Measurements from ENCODE around the gene TRAF3. TPM values are rescaled to one million over a fixed set of nuclear protein-coding genes. Genes with fewer than 3 reads are reported as not detected.

Gene TRAF3
- total RNA-seq, 2 experiments from 2014 or later: 74.4 to 76.8 TPM

- intact Hi-C loops (cut with micrococcal nuclease): loop anchor here (1.0 to 5.0 kb wide), 10 partner anchors 32 to 1978 kb away; partner anchors contain the start of genes RCOR1 and SIVA1
- Mint-ChIP-seq H3K4me3 (peak overlapping the region; percentile 41), H3K27ac (peak overlapping the region; percentile 86), H3K27me3 (ENCODE audit: low read depth) (no peaks in the 10 kb centered on the region), H3K4me1 (ENCODE audit: low read depth) (peaks cover 31% of the 10 kb centered on the region), H3K36me3 (ENCODE audit: low read depth) (peaks cover 13% of the 10 kb centered on the region), H3K9me3 (no peaks in the 10 kb centered on the region)
- DNase-seq: peak; percentile 81
- CTCF ChIA-PET: interaction anchor here (0.5 to 1.8 kb wide), 11 partner anchors 8 to 276 kb away, joined by 3 to 7 read pairs (median 4); no protein-coding TSS in a partner anchor
These were observed 2.7 kb upstream of the TRAF3 start for GRCh38 chr14:102774391-102775153.

DNA sequence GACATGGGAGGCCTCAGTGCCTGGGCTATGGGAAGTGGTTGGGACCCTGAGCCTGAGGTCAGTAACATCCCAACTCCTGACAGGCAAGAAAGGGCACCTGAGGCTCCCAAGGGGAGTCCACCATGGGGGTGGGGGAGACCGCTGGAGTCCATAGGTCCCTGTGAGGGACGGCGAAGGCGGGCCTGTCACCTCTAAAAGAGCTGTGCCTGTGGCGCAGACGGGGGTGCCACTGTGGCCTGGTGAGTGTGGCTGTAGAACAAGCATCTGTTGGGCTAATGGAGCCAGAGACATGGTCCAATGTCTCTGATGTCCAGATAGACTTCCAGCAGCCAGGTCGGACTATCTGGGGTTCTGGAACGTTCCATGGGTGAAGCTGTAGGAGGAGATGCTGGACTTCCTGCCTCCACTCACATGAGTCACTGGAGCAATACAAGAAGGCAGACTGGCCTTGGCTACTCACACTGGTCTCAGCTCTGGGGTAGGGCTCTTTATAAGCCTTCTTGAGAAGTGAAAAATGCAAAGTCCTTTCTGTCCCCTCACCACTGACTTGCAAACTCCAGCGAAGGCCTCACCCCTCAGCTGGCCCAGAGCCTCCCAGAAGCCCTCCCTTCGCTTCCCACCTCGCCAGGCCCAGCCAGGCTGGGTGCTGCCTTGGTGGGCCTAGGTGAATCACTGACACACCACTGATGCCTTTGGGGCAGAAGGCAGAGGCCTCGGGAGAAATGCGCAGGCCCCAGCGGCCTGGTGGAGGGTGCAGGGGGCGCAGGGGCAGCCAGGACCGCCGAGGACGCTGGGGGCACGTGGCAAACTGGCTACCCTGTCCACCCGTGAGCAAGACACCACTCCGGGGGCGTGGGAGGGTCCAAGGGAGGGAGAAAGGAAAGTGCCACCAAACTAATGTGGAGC is 1.1 kb upstream of the TRAF3 start:
- no peaks in the 10 kb centered on the region for H3K9me3 Mint-ChIP-seq
- intact Hi-C loops (cut with micrococcal nuclease): loop anchor here (1.0 to 5.0 kb wide), 9 partner anchors 31 to 1976 kb away; partner anchors contain the start of genes RCOR1 and SIVA1
- H3K4me3 Mint-ChIP-seq: peak overlapping the region; percentile 78
- H3K36me3 Mint-ChIP-seq (ENCODE audit: low read depth): peaks cover 25% of the 10 kb centered on the region
- CTCF ChIA-PET: interaction anchor here (1.5 to 1.8 kb wide), 3 partner anchors 10 to 181 kb away, joined by 4 to 7 read pairs (median 5); no protein-coding TSS in a partner anchor
- DNase-seq: no peak
- peak overlapping the region; percentile 92 for H3K27ac Mint-ChIP-seq
- no peaks in the 10 kb centered on the region for H3K27me3 Mint-ChIP-seq (ENCODE audit: low read depth)
- peaks cover 44% of the 10 kb centered on the region for H3K4me1 Mint-ChIP-seq (ENCODE audit: low read depth)

GRCh38 chr14:102777711-102778337 is 575 bp downstream of the TRAF3 start:
- H3K4me3 Mint-ChIP-seq: peak overlapping the region; percentile 80
- peaks cover 60% of the 10 kb centered on the region for H3K4me1 Mint-ChIP-seq (ENCODE audit: low read depth)
- H3K27me3 Mint-ChIP-seq (ENCODE audit: low read depth): no peaks in the 10 kb centered on the region
- intact Hi-C loops (cut with micrococcal nuclease): loop anchor here (1.0 to 5.0 kb wide), 5 partner anchors 29 to 1974 kb away; partner anchors contain the start of gene SIVA1
- H3K27ac Mint-ChIP-seq: peak overlapping the region; percentile 91
- DNase-seq: no peak
- CTCF ChIA-PET: no interaction called here
- H3K36me3 Mint-ChIP-seq (ENCODE audit: low read depth): peaks cover 32% of the 10 kb centered on the region
- no peaks in the 10 kb centered on the region for H3K9me3 Mint-ChIP-seq

DNA sequence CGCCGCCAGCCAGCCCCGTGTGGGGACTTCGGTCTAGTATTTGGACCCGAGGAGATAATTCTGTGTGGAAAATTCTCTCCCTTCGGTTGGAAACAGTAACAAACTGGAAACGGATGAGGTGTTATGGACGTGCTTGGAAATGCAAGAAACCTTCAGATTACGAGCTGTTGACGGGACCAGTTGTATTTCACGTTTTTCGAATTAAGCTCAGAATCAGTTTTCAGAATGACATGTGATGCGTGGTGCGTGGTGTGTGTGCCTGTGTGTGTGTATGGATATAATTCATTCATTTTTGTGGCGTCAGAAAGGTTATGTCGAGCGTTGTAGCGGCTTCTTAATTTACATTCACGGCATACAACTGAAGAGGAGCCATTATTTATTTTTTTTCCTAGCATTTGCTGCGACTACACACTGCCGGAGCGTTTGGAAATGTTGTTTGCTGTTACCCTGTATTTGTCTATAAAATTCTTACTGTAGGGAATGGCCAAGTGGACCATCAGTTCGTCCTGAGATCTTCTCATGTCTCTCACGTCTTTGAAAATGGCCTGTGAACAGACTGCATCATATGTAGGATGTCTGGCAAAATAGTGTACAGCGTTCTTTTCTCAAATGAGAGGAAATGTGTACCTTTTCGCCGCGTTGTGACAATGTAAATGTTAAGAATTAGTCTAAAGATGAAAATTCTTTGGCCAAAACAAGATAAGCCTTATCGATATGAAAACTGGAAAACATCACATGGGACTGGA is 1.3 kb downstream of the TRAF3 start:
- H3K9me3 Mint-ChIP-seq: no peaks in the 10 kb centered on the region
- H3K27ac Mint-ChIP-seq: peak overlapping the region; percentile 91
- intact Hi-C loops (cut with micrococcal nuclease): loop anchor here (1.0 to 5.0 kb wide), 5 partner anchors 29 to 1974 kb away; partner anchors contain the start of gene SIVA1
- H3K27me3 Mint-ChIP-seq (ENCODE audit: low read depth): no peaks in the 10 kb centered on the region
- CTCF ChIA-PET: interaction anchor here (0.6 to 0.7 kb wide), 2 partner anchors 28 to 827 kb away, joined by 3 to 5 read pairs; no protein-coding TSS in a partner anchor
- peaks cover 34% of the 10 kb centered on the region for H3K36me3 Mint-ChIP-seq (ENCODE audit: low read depth)
- peak overlapping the region; percentile 80 for H3K4me3 Mint-ChIP-seq
- peak; percentile 51 for DNase-seq
- H3K4me1 Mint-ChIP-seq (ENCODE audit: low read depth): peaks cover 67% of the 10 kb centered on the region

DNA sequence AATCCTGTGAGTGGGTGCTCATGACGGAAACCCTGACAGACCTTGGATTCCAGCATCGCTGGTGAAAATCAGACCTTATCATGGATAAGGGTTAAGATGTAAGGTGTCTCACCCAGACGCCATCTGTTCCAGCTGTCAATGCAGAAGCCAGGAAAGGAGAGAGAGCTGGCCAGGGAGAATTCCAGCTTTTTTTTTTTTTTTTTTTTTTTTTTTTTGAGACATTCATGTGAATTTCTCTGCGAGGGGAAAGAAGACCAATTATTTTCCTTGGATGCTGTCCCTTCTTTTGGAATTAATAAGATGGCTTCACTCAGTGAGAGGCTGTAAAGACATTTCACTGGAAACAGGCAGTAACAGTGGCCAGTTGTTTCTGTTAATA is 1.8 kb downstream of the TRAF3 start:
- intact Hi-C loops (cut with micrococcal nuclease): loop anchor here (5.0 kb wide), 4 partner anchors 103 to 1973 kb away; partner anchors contain the start of gene SIVA1
- H3K27ac Mint-ChIP-seq: peak overlapping the region; percentile 91
- no peaks in the 10 kb centered on the region for H3K27me3 Mint-ChIP-seq (ENCODE audit: low read depth)
- no peak for DNase-seq
- H3K4me1 Mint-ChIP-seq (ENCODE audit: low read depth): peaks cover 72% of the 10 kb centered on the region
- peaks cover 34% of the 10 kb centered on the region for H3K36me3 Mint-ChIP-seq (ENCODE audit: low read depth)
- CTCF ChIA-PET: interaction anchor here (0.6 to 0.7 kb wide), 2 partner anchors 28 to 826 kb away, joined by 3 to 5 read pairs; no protein-coding TSS in a partner anchor
- no peaks in the 10 kb centered on the region for H3K9me3 Mint-ChIP-seq
- H3K4me3 Mint-ChIP-seq: peak overlapping the region; percentile 80

DNA sequence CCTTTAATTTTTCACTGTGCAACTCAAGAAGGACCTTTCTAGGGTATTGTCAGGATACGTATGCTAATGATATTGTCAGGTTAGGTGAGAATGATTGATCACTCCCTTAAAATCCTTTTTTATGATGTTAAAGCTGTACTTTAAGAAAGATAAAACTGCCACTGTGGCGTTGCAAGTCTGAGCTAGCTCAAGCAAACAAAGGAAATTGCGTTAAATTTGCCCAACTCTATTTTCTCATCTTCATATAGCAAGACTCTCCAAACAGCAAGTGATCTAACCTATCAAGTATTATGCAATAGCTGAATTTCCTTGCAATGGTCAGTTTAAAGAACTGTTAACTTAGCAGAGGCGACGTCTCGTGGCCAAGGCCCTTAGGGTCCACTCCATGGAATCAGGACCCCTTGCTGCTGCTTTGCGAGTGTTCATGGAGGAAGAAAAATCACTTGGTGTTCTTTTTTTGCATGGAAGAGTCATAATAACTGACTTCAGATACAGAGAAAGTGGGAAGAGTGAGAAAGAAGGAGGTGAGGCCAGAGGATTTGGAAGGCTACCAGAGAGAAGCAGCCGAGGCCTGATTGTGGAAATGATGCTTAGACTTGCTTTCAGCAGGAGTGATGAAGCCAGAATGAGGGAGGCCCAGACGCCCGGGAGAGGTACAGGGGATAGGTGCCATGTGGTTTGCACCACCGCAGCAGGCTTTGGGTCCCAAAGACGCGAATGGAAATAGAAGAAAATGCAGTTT is 2.5 kb downstream of the TRAF3 start:
- Mint-ChIP-seq H3K27me3 (ENCODE audit: low read depth) (no peaks in the 10 kb centered on the region), H3K4me3 (peak overlapping the region; percentile 80), H3K4me1 (ENCODE audit: low read depth) (peaks cover 73% of the 10 kb centered on the region), H3K36me3 (ENCODE audit: low read depth) (peaks cover 34% of the 10 kb centered on the region), H3K27ac (peak overlapping the region; percentile 91), H3K9me3 (no peaks in the 10 kb centered on the region)
- CTCF ChIA-PET: no interaction called here
- intact Hi-C loops (cut with micrococcal nuclease): loop anchor here (5.0 kb wide), 4 partner anchors 103 to 1973 kb away; partner anchors contain the start of gene SIVA1
- DNase-seq: no peak

DNA sequence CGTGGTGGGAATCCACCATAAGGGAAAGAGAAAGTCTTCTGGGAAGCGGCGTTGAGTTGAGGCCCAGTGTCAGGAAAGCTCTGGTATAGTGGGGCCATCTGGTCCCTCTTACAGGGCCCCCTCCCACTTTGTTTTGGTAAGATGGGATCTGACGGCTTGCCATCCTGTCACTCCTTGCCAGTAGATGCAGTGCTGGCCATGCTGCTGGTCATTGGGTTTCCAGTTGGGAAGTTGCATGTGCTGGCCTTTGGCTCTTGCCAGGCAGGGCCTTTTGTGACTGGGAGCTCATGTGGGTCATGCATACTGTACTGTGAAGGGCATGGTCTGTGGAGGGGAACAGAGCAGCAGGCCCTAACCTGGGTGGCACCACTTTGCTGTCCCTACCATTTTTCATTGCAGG is 3.8 kb downstream of the TRAF3 start:
- intact Hi-C loops (cut with micrococcal nuclease): no loop called here
- peaks cover 40% of the 10 kb centered on the region for H3K36me3 Mint-ChIP-seq (ENCODE audit: low read depth)
- H3K27ac Mint-ChIP-seq: peak overlapping the region; percentile 28
- CTCF ChIA-PET: no interaction called here
- DNase-seq: no peak
- no peaks in the 10 kb centered on the region for H3K9me3 Mint-ChIP-seq
- H3K27me3 Mint-ChIP-seq (ENCODE audit: low read depth): no peaks in the 10 kb centered on the region
- peaks cover 76% of the 10 kb centered on the region for H3K4me1 Mint-ChIP-seq (ENCODE audit: low read depth)
- H3K4me3 Mint-ChIP-seq: peak overlapping the region; percentile 64

GRCh38 chr14:102782974-102783373 is 5.7 kb downstream of the TRAF3 start:
- Mint-ChIP-seq H3K27ac (no peak overlapping the region), H3K4me1 (ENCODE audit: low read depth) (peaks cover 80% of the 10 kb centered on the region), H3K27me3 (ENCODE audit: low read depth) (no peaks in the 10 kb centered on the region), H3K36me3 (ENCODE audit: low read depth) (peaks cover 44% of the 10 kb centered on the region), H3K9me3 (no peaks in the 10 kb centered on the region), H3K4me3 (no peak overlapping the region)
- no peak for DNase-seq
- intact Hi-C loops (cut with micrococcal nuclease): no loop called here
- CTCF ChIA-PET: interaction anchor here (0.7 kb wide), 1 partner anchor 83 kb away, joined by 3 read pairs; no protein-coding TSS in a partner anchor

GRCh38 chr14:102784892-102785594 is 7.8 kb downstream of the TRAF3 start:
- H3K9me3 Mint-ChIP-seq: no peaks in the 10 kb centered on the region
- intact Hi-C loops (cut with micrococcal nuclease): no loop called here
- H3K36me3 Mint-ChIP-seq (ENCODE audit: low read depth): peaks cover 36% of the 10 kb centered on the region
- H3K27me3 Mint-ChIP-seq (ENCODE audit: low read depth): no peaks in the 10 kb centered on the region
- peak overlapping the region; percentile 7 for H3K4me3 Mint-ChIP-seq
- peak overlapping the region; percentile 77 for H3K27ac Mint-ChIP-seq
- no peak for DNase-seq
- CTCF ChIA-PET: interaction anchor here (1.3 to 1.5 kb wide), 4 partner anchors 11 to 37 kb away, joined by 3 to 4 read pairs (median 3); no protein-coding TSS in a partner anchor
- H3K4me1 Mint-ChIP-seq (ENCODE audit: low read depth): peaks cover 89% of the 10 kb centered on the region

DNA sequence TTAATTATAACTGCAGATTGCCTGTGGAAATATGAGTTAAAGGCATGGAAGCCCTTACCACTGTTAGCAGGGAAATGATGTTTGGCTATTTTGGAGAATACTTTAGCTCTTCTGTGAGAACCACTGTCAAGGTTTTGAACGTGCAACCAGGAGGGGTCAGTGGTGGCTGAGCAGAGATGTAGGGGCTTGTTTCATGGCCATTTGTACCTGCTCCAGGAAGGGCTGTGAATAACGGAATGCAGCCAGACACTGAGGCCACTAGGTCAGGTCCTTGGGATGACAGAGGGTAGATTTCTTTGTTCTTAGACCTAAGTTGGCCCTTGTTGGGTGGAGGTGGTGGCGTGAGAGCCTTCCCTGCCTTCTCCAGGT is 8.3 kb downstream of the TRAF3 start:
- no peak for DNase-seq
- H3K27me3 Mint-ChIP-seq (ENCODE audit: low read depth): no peaks in the 10 kb centered on the region
- intact Hi-C loops (cut with micrococcal nuclease): no loop called here
- H3K9me3 Mint-ChIP-seq: peaks cover 3% of the 10 kb centered on the region
- CTCF ChIA-PET: interaction anchor here (1.3 to 1.5 kb wide), 3 partner anchors 11 to 37 kb away, joined by 3 to 4 read pairs (median 3); no protein-coding TSS in a partner anchor
- peak overlapping the region; percentile 77 for H3K27ac Mint-ChIP-seq
- H3K4me1 Mint-ChIP-seq (ENCODE audit: low read depth): peaks cover 91% of the 10 kb centered on the region
- no peak overlapping the region for H3K4me3 Mint-ChIP-seq
- H3K36me3 Mint-ChIP-seq (ENCODE audit: low read depth): peaks cover 38% of the 10 kb centered on the region

Measured in activated naive CD4-positive, alpha-beta T cell treated with anti-CD3 and anti-CD28 coated beads for 36 hours (primary cell).